Vagina (tissue), 2 donors: ENCODE results near the gene GHRL.

Source experiments
- CTCF ChIP-seq, 3 experiments: fragments of 450-650 bp in 2 of 3; fragments of 200-600 bp in 1 of 3; sonication (generic) in 1 of 3; IDR thresholded peaks; one replicate each; pipeline ENCODE4 v1.5.1; 2017 to 2019; ENCODE audit warnings: antibody characterized with exemption in 3 of 3, mild to moderate bottlenecking in 2 of 3, moderate library complexity in 2 of 3
- POLR2AphosphoS5 ChIP-seq, 2 donors: sonication (generic); formaldehyde crosslinking; IDR thresholded peaks; one replicate each; pipeline ENCODE4 v1.9.0; 2017; ENCODE audit warnings: antibody characterized with exemption in 2 of 2, mild to moderate bottlenecking in 2 of 2, low read depth in 1 of 2; ENCODE audit not compliant: insufficient read depth in 1 of 2

- TF ChIP-seq CTCF (IDR thresholded peaks at IDR 0.05) (no peak), POLR2AphosphoS5 (IDR thresholded peaks at IDR 0.05; ENCODE audit: insufficient read depth in 1 of 2, low read depth in 1 of 2) (no peak)
Observed at GRCh38 chr3:10329495-10330015, 36.8 kb upstream of the GHRL start.
